Measurements from ENCODE around the gene EXOSC2.

Gene EXOSC2

DNA sequence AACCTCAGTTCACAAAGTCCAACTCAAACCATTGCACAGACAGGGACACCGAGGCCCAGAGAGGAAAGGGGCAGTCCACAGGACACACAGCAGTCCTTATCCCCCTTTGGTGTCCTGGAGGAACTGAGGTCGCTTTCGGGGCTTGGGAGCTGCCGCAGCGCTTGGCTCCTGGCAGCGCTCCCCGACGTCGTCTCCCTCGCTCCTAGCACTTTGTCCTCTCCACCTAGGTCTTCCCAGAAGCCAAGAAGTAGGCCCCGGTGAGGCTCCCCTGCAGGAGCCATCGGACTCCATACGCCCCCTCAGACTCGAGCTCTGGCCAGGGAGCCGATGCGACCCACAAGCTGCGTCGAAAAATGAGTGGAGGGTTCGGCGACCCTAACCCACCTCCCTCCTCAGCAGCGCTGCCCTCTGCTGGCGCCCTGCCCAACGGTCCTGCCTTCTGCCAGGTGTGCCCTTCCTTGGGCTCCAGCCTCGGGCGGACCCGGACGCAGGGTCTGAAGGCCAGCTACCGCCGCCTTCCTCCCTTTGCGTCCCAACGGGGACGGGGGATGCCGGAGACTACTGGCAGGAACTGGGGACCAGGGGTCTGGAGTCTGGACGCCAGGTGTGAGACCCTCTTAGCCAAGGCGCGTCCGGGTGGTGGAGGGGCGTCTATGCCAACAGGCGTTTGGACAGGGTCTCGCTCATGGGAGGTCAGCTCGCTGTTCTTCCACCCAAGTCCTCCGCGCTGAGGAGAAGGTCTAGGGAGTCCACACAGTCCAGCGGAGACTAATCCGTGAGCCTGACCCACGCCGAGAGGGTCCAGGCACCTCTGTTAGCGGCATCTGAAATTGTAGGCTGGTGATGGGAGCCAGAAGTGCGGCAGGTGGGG lies 31.2 kb upstream of the EXOSC2 start:
- DNase-seq (ENCODE audit: low read depth, low spot score), result no peak
- peaks cover 6% of the 10 kb centered on the region for H3K4me1 ChIP-seq (ENCODE audit: control insufficient read depth, insufficient read depth, low read length)
- no peak overlapping the region for H3K4me3 ChIP-seq (ENCODE audit: low read length)
- no peaks in the 10 kb centered on the region for H3K9me3 ChIP-seq (ENCODE audit: control insufficient read depth, insufficient read depth, low read length)
- no peak overlapping the region for H3K27ac ChIP-seq (ENCODE audit: low read length)
- peaks cover 93% of the 10 kb centered on the region for H3K27me3 ChIP-seq (ENCODE audit: control insufficient read depth, insufficient read depth, low read length)
- no peaks in the 10 kb centered on the region for H3K36me3 ChIP-seq (ENCODE audit: control insufficient read depth, insufficient read depth, low read length)
- no CpG with 5 or more reads among the region's 49 CpGs for WGBS (ENCODE audit: insufficient coverage, insufficient read length)

DNA sequence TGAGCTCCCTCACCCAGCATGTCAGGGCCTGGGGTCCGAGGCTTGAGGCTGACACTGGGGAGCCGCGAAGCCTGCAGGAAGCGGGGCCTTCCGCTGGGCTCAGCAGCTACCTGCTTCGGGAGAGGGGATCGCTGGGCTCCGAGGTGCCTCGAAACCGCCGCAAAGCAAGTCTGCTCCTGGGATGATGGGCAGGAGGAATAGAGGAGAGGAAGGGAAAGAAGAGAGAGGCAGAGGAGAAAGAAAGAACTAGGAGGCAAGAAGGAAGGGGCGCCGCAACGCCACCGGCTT lies 30.7 kb upstream of the EXOSC2 start:
- no peak for DNase-seq (ENCODE audit: low read depth, low spot score)
- H3K27me3 ChIP-seq (ENCODE audit: control insufficient read depth, insufficient read depth, low read length), result peaks cover 96% of the 10 kb centered on the region
- H3K36me3 ChIP-seq (ENCODE audit: control insufficient read depth, insufficient read depth, low read length), result no peaks in the 10 kb centered on the region
- no peak overlapping the region for H3K4me3 ChIP-seq (ENCODE audit: low read length)
- no peak overlapping the region for H3K27ac ChIP-seq (ENCODE audit: low read length)
- WGBS (ENCODE audit: insufficient coverage, insufficient read length), result no CpG with 5 or more reads among the region's 15 CpGs
- H3K4me1 ChIP-seq (ENCODE audit: control insufficient read depth, insufficient read depth, low read length), result peaks cover 6% of the 10 kb centered on the region
- no peaks in the 10 kb centered on the region for H3K9me3 ChIP-seq (ENCODE audit: control insufficient read depth, insufficient read depth, low read length)

DNA sequence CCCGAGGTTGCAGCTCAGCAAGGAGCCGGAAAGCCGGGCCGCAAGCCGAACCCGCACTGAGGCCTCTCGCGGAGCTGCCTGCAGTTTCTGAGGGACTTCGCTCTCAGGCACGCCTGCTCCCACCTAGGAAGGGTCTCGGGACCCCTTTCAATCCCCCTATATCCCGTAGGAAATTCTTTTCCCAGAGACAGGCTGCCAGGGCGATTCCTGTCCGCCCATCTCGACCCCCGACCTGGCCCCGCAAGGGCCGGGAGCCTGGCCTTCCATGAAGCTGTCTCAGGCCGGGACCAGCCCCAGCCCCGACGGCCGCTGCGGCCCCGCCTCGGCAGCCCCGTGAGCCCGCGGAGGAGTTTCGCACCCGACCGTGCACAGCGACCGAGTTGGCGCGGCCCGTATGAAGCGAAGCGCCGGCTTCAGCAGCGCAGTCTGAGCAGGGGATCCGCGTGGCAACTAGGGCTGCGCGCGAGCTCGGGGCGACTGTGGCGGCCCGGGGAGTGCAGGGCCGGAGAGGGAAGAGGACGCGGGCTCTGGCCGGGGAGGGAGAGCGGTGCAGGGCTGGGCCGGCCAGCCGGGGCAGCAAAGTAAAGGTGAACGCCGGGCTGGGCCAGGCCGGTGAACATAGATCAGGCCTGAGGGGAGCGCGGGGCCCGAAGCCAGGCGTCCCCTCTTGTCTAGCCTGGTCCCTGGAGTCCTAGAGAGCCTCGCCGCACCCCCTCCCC lies 30.2 kb upstream of the EXOSC2 start:
- peaks cover 6% of the 10 kb centered on the region for H3K4me1 ChIP-seq (ENCODE audit: control insufficient read depth, insufficient read depth, low read length)
- H3K27me3 ChIP-seq (ENCODE audit: control insufficient read depth, insufficient read depth, low read length), result peaks cover 96% of the 10 kb centered on the region
- H3K4me3 ChIP-seq (ENCODE audit: low read length), result peak overlapping the region; percentile 22; the same call in 1 of the 2 replicates
- H3K27ac ChIP-seq (ENCODE audit: low read length), result no peak overlapping the region
- H3K36me3 ChIP-seq (ENCODE audit: control insufficient read depth, insufficient read depth, low read length), result no peaks in the 10 kb centered on the region
- no peak for DNase-seq (ENCODE audit: low read depth, low spot score)
- no peaks in the 10 kb centered on the region for H3K9me3 ChIP-seq (ENCODE audit: control insufficient read depth, insufficient read depth, low read length)
- no CpG with 5 or more reads among the region's 65 CpGs for WGBS (ENCODE audit: insufficient coverage, insufficient read length)

DNA sequence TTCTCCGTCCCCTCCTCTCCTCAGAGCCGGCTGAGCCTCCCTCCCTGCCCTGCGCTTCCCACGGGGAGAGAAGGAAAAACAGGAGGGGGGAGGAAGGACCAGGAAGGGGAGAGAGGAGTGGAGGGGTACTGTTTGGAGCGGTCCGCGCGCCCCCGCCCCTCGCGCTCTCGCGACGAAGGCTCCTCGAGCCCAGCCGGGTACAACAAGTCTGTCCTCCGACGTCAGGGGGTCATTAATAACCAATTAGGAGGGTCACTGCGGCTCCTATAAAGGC lies 29.7 kb upstream of the EXOSC2 start:
- no peak for DNase-seq (ENCODE audit: low read depth, low spot score)
- H3K36me3 ChIP-seq (ENCODE audit: control insufficient read depth, insufficient read depth, low read length), result no peaks in the 10 kb centered on the region
- H3K9me3 ChIP-seq (ENCODE audit: control insufficient read depth, insufficient read depth, low read length), result no peaks in the 10 kb centered on the region
- peaks cover 96% of the 10 kb centered on the region for H3K27me3 ChIP-seq (ENCODE audit: control insufficient read depth, insufficient read depth, low read length)
- H3K4me3 ChIP-seq (ENCODE audit: low read length), result peak overlapping the region; percentile 22; the same call in 1 of the 2 replicates
- no peak overlapping the region for H3K27ac ChIP-seq (ENCODE audit: low read length)
- peaks cover 6% of the 10 kb centered on the region for H3K4me1 ChIP-seq (ENCODE audit: control insufficient read depth, insufficient read depth, low read length)
- no CpG with 5 or more reads among the region's 19 CpGs for WGBS (ENCODE audit: insufficient coverage, insufficient read length)

DNA sequence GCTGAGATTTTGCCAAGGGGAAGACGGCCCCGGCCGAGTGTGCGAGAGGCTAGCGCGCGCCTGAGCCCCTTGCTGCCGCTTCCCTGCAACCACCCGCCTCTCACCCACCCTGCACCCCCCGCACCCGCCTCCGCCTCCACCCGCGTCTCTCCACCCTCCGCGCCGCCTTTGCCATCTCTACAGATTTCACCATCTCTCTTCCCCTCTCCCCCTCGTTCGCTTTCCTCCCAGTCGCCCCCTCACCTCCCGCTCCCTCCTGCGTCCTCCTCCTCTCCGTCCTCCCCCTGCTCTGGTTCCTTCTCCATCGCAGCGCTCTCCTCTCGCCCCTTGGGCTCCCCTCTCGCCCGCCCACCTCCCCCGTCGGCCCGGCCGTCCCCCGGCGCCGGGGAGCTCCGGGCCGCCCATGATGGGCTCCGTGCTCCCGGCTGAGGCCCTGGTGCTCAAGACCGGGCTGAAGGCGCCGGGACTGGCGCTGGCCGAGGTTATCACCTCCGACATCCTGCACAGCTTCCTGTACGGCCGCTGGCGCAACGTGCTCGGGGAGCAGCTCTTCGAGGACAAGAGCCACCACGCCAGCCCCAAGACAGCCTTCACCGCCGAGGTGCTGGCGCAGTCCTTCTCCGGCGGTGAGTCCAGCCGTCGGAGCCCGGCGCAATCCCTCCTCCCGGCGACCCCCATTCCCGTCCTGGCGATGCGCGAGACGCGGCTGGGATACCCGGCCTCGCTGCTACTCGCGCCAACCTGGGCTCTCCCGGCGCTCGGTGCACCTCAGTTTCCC lies 29.1 kb upstream of the EXOSC2 start, which contains the start of gene PRDM12:
TSS of gene PRDM12 (plus strand) at position 344 of the 778 bp plus-strand sequence. CDS start at position 404, 60 bp downstream.
- peaks cover 6% of the 10 kb centered on the region for H3K4me1 ChIP-seq (ENCODE audit: control insufficient read depth, insufficient read depth, low read length)
- H3K9me3 ChIP-seq (ENCODE audit: control insufficient read depth, insufficient read depth, low read length), result no peaks in the 10 kb centered on the region
- H3K27me3 ChIP-seq (ENCODE audit: control insufficient read depth, insufficient read depth, low read length), result peaks cover 90% of the 10 kb centered on the region
- no peak for DNase-seq (ENCODE audit: low read depth, low spot score)
- WGBS (ENCODE audit: insufficient coverage, insufficient read length), result no CpG with 5 or more reads among the region's 76 CpGs
- H3K4me3 ChIP-seq (ENCODE audit: low read length), result peak within 1 kb of the TSS; percentile 22; the same call in 1 of the 2 replicates
- H3K36me3 ChIP-seq (ENCODE audit: control insufficient read depth, insufficient read depth, low read length), result no peaks in the 10 kb centered on the region
- no peak within 1 kb of the TSS for H3K27ac ChIP-seq (ENCODE audit: low read length)

DNA sequence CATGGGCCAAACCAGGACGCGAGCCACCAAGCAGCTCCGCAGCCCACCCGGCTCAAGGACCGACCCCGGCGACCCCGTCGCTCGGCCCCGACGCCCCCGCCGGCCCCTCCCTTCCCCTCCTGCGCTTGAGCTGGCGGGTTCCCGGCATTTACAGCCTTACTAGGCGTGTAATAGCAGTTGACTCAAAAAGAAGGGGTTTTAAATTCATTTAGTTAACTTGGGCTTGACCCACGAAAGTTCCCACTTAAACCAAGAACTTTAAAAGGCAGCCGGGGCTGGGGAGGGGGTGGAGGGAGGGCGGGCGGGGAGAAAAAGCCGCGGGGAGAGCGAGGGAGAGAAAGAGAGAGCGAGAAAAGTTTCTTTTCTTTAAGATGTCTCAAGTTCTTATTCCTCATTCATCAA lies 28.6 kb upstream of the EXOSC2 start:
- no peak overlapping the region for H3K27ac ChIP-seq (ENCODE audit: low read length)
- no peaks in the 10 kb centered on the region for H3K36me3 ChIP-seq (ENCODE audit: control insufficient read depth, insufficient read depth, low read length)
- no peak for DNase-seq (ENCODE audit: low read depth, low spot score)
- H3K27me3 ChIP-seq (ENCODE audit: control insufficient read depth, insufficient read depth, low read length), result peaks cover 85% of the 10 kb centered on the region
- no peaks in the 10 kb centered on the region for H3K9me3 ChIP-seq (ENCODE audit: control insufficient read depth, insufficient read depth, low read length)
- peaks cover 6% of the 10 kb centered on the region for H3K4me1 ChIP-seq (ENCODE audit: control insufficient read depth, insufficient read depth, low read length)
- no CpG with 5 or more reads among the region's 26 CpGs for whole genome bisulfite sequencing (ENCODE audit: insufficient coverage, insufficient read length)
- H3K4me3 ChIP-seq (ENCODE audit: low read length), result peak overlapping the region; percentile 7; the same call in 1 of the 2 replicates

DNA sequence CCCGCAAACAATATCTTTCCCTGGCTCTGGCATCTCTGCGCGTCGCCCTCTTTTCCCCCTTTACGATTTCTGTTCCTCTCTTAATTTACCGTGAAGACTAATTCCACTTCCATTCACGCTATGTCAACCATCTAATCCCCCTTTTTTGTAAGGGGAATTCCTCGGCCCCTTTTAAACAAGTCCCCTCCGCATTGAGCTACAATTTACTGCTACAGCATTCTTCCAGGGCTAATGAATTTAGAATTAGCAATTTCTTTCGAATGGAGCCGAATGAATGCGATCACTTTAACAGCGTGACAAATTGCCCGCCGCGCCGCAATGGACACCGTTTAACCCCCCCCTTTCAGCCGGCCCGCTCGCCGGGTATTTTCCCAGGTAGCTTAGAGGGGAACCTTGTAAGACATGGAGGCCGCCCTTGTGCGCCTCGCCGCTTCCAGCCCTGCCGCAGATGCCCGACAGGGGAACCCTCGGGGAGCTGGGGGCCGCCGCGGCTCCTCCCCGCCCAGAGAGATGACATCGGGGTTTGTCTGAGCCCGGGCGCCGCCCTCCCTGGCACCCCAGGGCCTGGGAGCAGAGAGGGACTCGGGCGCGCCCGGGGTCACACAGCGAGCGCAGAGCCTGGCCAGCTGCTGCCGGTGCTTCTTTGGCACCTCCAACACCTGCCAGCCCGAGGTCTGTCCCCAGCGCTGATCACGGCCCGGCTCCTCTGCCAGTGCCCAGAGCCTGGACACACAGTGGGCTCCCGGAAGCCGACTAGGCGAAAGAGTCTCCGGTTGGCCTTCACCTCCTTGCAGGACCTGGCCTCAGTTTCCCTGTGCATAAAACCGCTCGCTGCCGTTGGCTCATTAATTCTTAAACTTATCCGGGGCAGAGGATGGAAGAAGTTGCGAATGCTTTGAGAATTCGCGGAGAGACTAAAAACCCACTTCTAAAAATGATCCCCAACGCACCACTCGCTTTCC lies 27.9 kb upstream of the EXOSC2 start:
- no peak for DNase-seq (ENCODE audit: low read depth, low spot score)
- no CpG with 5 or more reads among the region's 61 CpGs for WGBS (ENCODE audit: insufficient coverage, insufficient read length)
- Histone ChIP-seq H3K4me1 (ENCODE audit: control insufficient read depth, insufficient read depth, low read length) (peaks cover 6% of the 10 kb centered on the region), H3K4me3 (ENCODE audit: low read length) (peak overlapping the region; percentile 6; the same call in 1 of the 2 replicates), H3K36me3 (ENCODE audit: control insufficient read depth, insufficient read depth, low read length) (no peaks in the 10 kb centered on the region), H3K9me3 (ENCODE audit: control insufficient read depth, insufficient read depth, low read length) (no peaks in the 10 kb centered on the region), H3K27ac (ENCODE audit: low read length) (no peak overlapping the region), H3K27me3 (ENCODE audit: control insufficient read depth, insufficient read depth, low read length) (peaks cover 80% of the 10 kb centered on the region)

DNA sequence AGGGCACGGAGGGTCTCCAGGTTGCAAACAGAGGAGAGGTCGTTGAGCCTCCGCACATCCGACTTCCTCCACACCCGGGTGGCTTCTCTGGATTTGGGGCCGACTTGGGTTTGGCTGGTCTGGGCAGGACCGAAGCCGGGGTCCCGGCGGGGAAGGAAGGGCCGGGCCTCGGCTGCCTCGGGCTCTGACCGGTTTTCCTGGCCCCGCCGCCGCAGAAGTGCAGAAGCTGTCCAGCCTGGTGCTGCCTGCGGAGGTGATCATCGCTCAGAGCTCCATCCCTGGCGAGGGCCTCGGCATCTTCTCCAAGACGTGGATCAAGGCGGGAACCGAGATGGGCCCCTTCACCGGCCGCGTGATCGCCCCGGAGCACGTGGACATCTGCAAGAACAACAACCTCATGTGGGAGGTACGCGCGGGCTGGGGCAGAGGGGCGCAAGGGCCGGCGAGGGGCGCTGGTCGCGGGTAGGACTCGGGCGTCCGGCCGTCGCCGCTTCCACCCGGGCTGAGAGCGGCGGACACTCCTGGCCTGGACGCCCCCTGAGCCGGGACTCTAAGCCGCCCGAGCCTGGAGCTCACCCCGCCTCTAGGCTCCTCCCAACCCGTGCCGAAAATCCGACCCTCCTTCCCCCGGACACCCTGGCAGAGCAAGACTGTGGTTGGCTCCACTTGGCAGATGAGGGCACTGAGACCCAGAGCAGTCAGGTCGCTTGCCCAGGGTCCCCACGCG lies 27.0 kb upstream of the EXOSC2 start:
- WGBS (ENCODE audit: insufficient coverage, insufficient read length), result no CpG with 5 or more reads among the region's 60 CpGs
- DNase-seq (ENCODE audit: low read depth, low spot score), result no peak
- H3K4me1 ChIP-seq (ENCODE audit: control insufficient read depth, insufficient read depth, low read length), result peaks cover 6% of the 10 kb centered on the region
- H3K36me3 ChIP-seq (ENCODE audit: control insufficient read depth, insufficient read depth, low read length), result no peaks in the 10 kb centered on the region
- no peak overlapping the region for H3K4me3 ChIP-seq (ENCODE audit: low read length)
- peaks cover 73% of the 10 kb centered on the region for H3K27me3 ChIP-seq (ENCODE audit: control insufficient read depth, insufficient read depth, low read length)
- no peak overlapping the region for H3K27ac ChIP-seq (ENCODE audit: low read length)
- H3K9me3 ChIP-seq (ENCODE audit: control insufficient read depth, insufficient read depth, low read length), result no peaks in the 10 kb centered on the region

DNA sequence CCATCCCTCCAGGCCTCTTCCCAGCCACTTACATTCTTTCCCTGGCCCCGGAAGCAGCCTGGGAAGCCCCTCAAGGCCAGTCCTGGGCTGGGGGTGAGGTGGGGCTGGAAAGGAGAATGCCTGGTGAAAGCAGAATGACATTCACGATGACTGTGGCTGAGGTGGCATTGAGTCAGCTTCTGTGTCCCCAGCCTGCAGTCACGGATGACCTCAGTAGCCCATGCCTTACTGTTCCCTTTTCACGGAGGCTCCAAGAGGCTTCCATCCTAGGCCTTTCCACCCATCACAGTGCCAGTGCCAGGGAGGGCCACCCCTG lies 26.5 kb upstream of the EXOSC2 start:
- no peak for DNase-seq (ENCODE audit: low read depth, low spot score)
- H3K9me3 ChIP-seq (ENCODE audit: control insufficient read depth, insufficient read depth, low read length), result no peaks in the 10 kb centered on the region
- H3K4me1 ChIP-seq (ENCODE audit: control insufficient read depth, insufficient read depth, low read length), result peaks cover 4% of the 10 kb centered on the region
- peaks cover 68% of the 10 kb centered on the region for H3K27me3 ChIP-seq (ENCODE audit: control insufficient read depth, insufficient read depth, low read length)
- no peaks in the 10 kb centered on the region for H3K36me3 ChIP-seq (ENCODE audit: control insufficient read depth, insufficient read depth, low read length)
- no CpG with 5 or more reads among the region's 4 CpGs for WGBS (ENCODE audit: insufficient coverage, insufficient read length)
- H3K4me3 ChIP-seq (ENCODE audit: low read length), result no peak overlapping the region
- H3K27ac ChIP-seq (ENCODE audit: low read length), result no peak overlapping the region
